22Rv1 (cell line): ENCODE data around the gene RIN1.

ENCODE experiments used
- ZFX ChIP-seq: fragments of 450-650 bp; IDR thresholded peaks from 2 replicates; pipeline ENCODE4 v1.6.1; 2017; ENCODE audit warnings: antibody characterized with exemption, borderline replicate concordance
- TF ChIP-seq, protein P1 (sequence below): fragments of 450-650 bp; IDR thresholded peaks from 2 replicates; pipeline ENCODE4 v1.5.1; 2017; ENCODE audit warnings: mild to moderate bottlenecking

DNA sequence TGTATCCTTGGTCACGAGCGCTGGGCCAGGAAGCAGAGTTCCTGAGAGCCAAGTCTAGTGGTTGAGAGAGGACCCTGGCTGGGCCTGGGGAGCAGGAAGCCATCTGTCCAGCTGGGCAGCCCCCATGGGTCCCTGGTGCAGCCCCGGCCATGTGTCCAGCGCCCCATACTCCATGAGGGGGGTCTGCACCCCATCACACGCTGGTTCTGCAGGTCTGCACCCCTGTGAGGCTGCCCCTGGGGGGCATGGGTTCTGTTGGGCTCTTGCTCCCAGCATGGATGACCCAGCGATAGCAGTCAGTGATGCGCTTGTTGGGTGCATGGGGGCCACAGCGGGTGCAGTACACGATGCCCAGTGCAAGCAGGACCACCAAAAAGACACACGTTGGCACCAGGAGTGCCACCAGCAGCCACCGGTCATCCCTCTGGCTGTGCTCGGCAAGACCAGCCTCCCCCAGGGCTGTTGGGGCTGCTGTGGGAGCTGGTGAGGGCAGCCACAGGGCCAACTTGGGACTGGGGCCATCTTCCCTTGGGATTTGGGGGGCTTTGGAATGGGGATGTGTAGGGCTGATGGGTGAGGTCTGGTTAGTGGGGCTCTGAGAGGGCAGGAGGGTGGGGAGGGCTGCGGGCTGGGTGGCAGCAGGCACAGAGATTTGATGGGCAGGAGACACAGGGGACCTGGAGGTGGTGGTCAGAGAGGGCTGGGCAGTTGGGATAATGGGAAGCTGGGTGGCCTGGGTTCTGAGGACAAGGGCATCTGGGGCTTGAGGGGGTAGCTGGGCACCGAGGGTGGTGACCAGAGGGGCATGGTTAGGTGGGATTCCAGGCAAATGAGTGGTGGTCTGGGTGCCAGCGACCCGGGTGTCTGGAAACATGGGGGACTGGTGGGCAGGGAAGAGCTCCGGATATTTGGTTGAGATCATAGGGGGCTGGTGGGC lies 21.4 kb downstream of the RIN1 start:
- TF ChIP-seq, protein P1, sequence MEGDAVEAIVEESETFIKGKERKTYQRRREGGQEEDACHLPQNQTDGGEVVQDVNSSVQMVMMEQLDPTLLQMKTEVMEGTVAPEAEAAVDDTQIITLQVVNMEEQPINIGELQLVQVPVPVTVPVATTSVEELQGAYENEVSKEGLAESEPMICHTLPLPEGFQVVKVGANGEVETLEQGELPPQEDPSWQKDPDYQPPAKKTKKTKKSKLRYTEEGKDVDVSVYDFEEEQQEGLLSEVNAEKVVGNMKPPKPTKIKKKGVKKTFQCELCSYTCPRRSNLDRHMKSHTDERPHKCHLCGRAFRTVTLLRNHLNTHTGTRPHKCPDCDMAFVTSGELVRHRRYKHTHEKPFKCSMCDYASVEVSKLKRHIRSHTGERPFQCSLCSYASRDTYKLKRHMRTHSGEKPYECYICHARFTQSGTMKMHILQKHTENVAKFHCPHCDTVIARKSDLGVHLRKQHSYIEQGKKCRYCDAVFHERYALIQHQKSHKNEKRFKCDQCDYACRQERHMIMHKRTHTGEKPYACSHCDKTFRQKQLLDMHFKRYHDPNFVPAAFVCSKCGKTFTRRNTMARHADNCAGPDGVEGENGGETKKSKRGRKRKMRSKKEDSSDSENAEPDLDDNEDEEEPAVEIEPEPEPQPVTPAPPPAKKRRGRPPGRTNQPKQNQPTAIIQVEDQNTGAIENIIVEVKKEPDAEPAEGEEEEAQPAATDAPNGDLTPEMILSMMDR: no peak
- TF ChIP-seq ZFX: no peak
